Measurements from ENCODE around the gene FIGN. TPM values are rescaled to one million over a fixed set of nuclear protein-coding genes. Genes with fewer than 3 reads are reported as not detected.

The FIGN gene
- polyA plus RNA-seq, 1 donor from 2014 or later = 0.71 TPM

- no peaks in the 10 kb centered on the region for H4K20me1 ChIP-seq (ENCODE audit: insufficient read depth)
- H3K36me3 ChIP-seq (ENCODE audit: insufficient read depth, low read length) = no peaks in the 10 kb centered on the region
- TF ChIP-seq CTCF (IDR thresholded peaks at IDR 0.05; ENCODE audit: poor library complexity, severe bottlenecking) = no peak
- no peak for TF ChIP-seq EP300 (conservative IDR thresholded peaks at IDR 0.05; ENCODE audit: poor library complexity, severe bottlenecking)
- TF ChIP-seq TAF1 (IDR thresholded peaks at IDR 0.05; ENCODE audit: low read depth) = no peak
- TF ChIP-seq RAD21 (conservative IDR thresholded peaks at IDR 0.05) = no peak
- TF ChIP-seq EZH2 (IDR thresholded peaks at IDR 0.05; ENCODE audit: borderline replicate concordance, insufficient read depth, low read length, poor library complexity, severe bottlenecking) = no peak
- no peak for TF ChIP-seq REST (IDR thresholded peaks at IDR 0.05; ENCODE audit: borderline replicate concordance)
- TF ChIP-seq SMC3 (conservative IDR thresholded peaks at IDR 0.05; ENCODE audit: poor library complexity) = no peak
- no peak for TF ChIP-seq MXI1 (conservative IDR thresholded peaks at IDR 0.05; ENCODE audit: poor library complexity, severe bottlenecking)
- TF ChIP-seq POLR2AphosphoS5 (IDR thresholded peaks at IDR 0.05) = no peak
- H3K9me3 ChIP-seq (ENCODE audit: low read length) = no peaks in the 10 kb centered on the region
- H3K9ac ChIP-seq (ENCODE audit: low read length) = no peak overlapping the region
- no peak overlapping the region for H3K4me3 ChIP-seq (ENCODE audit: low read length)
- no peaks in the 10 kb centered on the region for H3K79me2 ChIP-seq (replicated peaks; ENCODE audit: insufficient read depth, low read length)
- H3K4me2 ChIP-seq (ENCODE audit: low read length) = no peak overlapping the region
- no peak overlapping the region for H3K27ac ChIP-seq (ENCODE audit: low read length)
- H3K27me3 ChIP-seq (ENCODE audit: insufficient read depth, low read depth, low read length) = no peaks in the 10 kb centered on the region
- H3K9me2 ChIP-seq (ENCODE audit: insufficient read depth, low read length) = no peaks in the 10 kb centered on the region
- H2AFZ ChIP-seq (ENCODE audit: low read depth, low read length) = no peak overlapping the region
- H3F3A ChIP-seq (ENCODE audit: insufficient read depth, low read length, poor library complexity, severe bottlenecking) = no peaks in the 10 kb centered on the region
Measured at GRCh38 chr2:163687217-163687616, 48.6 kb downstream of the FIGN start.

- no peak overlapping the region for H3K9ac ChIP-seq (ENCODE audit: low read length)
- H3K36me3 ChIP-seq (ENCODE audit: insufficient read depth, low read length) = no peaks in the 10 kb centered on the region
- H3F3A ChIP-seq (ENCODE audit: insufficient read depth, low read length, poor library complexity, severe bottlenecking) = no peaks in the 10 kb centered on the region
- TF ChIP-seq MXI1 (conservative IDR thresholded peaks at IDR 0.05; ENCODE audit: poor library complexity, severe bottlenecking) (no peak), POLR2AphosphoS5 (IDR thresholded peaks at IDR 0.05) (no peak), CTCF (IDR thresholded peaks at IDR 0.05; ENCODE audit: poor library complexity, severe bottlenecking) (no peak), EZH2 (IDR thresholded peaks at IDR 0.05; ENCODE audit: borderline replicate concordance, insufficient read depth, low read length, poor library complexity, severe bottlenecking) (no peak), EP300 (conservative IDR thresholded peaks at IDR 0.05; ENCODE audit: poor library complexity, severe bottlenecking) (no peak), REST (IDR thresholded peaks at IDR 0.05; ENCODE audit: borderline replicate concordance) (no peak), TAF1 (IDR thresholded peaks at IDR 0.05; ENCODE audit: low read depth) (no peak), SMC3 (conservative IDR thresholded peaks at IDR 0.05; ENCODE audit: poor library complexity) (no peak), RAD21 (conservative IDR thresholded peaks at IDR 0.05) (no peak)
- H3K9me3 ChIP-seq (ENCODE audit: low read length) = no peaks in the 10 kb centered on the region
- no peak overlapping the region for H3K4me2 ChIP-seq (ENCODE audit: low read length)
- H3K4me3 ChIP-seq (ENCODE audit: low read length) = no peak overlapping the region
- H3K27me3 ChIP-seq (ENCODE audit: insufficient read depth, low read depth, low read length) = no peaks in the 10 kb centered on the region
- no peaks in the 10 kb centered on the region for H3K79me2 ChIP-seq (replicated peaks; ENCODE audit: insufficient read depth, low read length)
- H2AFZ ChIP-seq (ENCODE audit: low read depth, low read length) = no peak overlapping the region
- no peaks in the 10 kb centered on the region for H3K9me2 ChIP-seq (ENCODE audit: insufficient read depth, low read length)
- H4K20me1 ChIP-seq (ENCODE audit: insufficient read depth) = no peaks in the 10 kb centered on the region
- H3K27ac ChIP-seq (ENCODE audit: low read length) = no peak overlapping the region
Measured at GRCh38 chr2:163686289-163686688, 49.5 kb downstream of the FIGN start.
